GM12891 (cell line): ENCODE data around the gene S100A3.

Experiments
- POLR2A ChIP-seq: IDR thresholded peaks from 2 replicates; pipeline ENCODE4 v1.6.1; 2011; ENCODE audit warnings: low read depth, low read length, control low read depth
- POLR2AphosphoS5 ChIP-seq: IDR thresholded peaks from 2 replicates; pipeline ENCODE4 v1.6.1; 2011; ENCODE audit warnings: low read depth, low read length, control low read depth
- POU2F2 ChIP-seq: IDR thresholded peaks from 2 replicates; pipeline ENCODE4 v1.6.1; 2011; ENCODE audit warnings: low read depth, mild to moderate bottlenecking, control low read depth, low read length, moderate library complexity
- SPI1 ChIP-seq: IDR thresholded peaks from 2 replicates; pipeline ENCODE4 v1.6.1; 2011; ENCODE audit warnings: low read depth, low read length, control low read depth

- TF ChIP-seq POLR2AphosphoS5, result no peak
- TF ChIP-seq POLR2A, result no peak
- no peak for TF ChIP-seq POU2F2
- no peak for TF ChIP-seq SPI1
Measured at GRCh38 chr1:153503766-153504165, 45.3 kb downstream of the S100A3 start.
